Limb (tissue), 2 donors: Measurements from ENCODE around the gene NHLRC4.
A peak's percentile ranks its signal among the peaks of the same experiment; 100 is the strongest.

ENCODE experiments used
- DNase-seq, 2 donors: peaks; one replicate each; pipeline ENCODE4 v3.0.0-alpha.2; 2016; ENCODE audit errors: extremely low spot score in 2 of 2

The NHLRC4 gene

GRCh38 chr16:530111-530817, 36.5 kb upstream of the NHLRC4 start:
- no peak for DNase-seq

- no peak for DNase-seq
These were observed 35.2 kb upstream of the NHLRC4 start for GRCh38 chr16:531494-532125.

- no peak for DNase-seq
These were observed 33.2 kb upstream of the NHLRC4 start for GRCh38 chr16:533391-534123.

GRCh38 chr16:534135-534534, 32.7 kb upstream of the NHLRC4 start:
- no peak for DNase-seq

GRCh38 chr16:534856-535445, 31.9 kb upstream of the NHLRC4 start:
- DNase-seq, result no peak

- DNase-seq, result no peak
These were observed 31.1 kb upstream of the NHLRC4 start for GRCh38 chr16:535446-536405.

- no peak for DNase-seq
These were observed 30.1 kb upstream of the NHLRC4 start for GRCh38 chr16:536746-537145.

- no peak for DNase-seq
These were observed 29.1 kb upstream of the NHLRC4 start for GRCh38 chr16:537415-538335.

GRCh38 chr16:539901-540530, 26.8 kb upstream of the NHLRC4 start:
- no peak for DNase-seq

GRCh38 chr16:540645-541340, 26.0 kb upstream of the NHLRC4 start:
- no peak for DNase-seq

GRCh38 chr16:543301-544164, 23.3 kb upstream of the NHLRC4 start:
- DNase-seq, result no peak

GRCh38 chr16:544517-544916, 22.3 kb upstream of the NHLRC4 start:
- DNase-seq, result no peak

- DNase-seq, result peak; percentile 21 to 65
These were observed 19.7 kb upstream of the NHLRC4 start for GRCh38 chr16:546909-547770.

- DNase-seq, result no peak
These were observed 18.2 kb upstream of the NHLRC4 start for GRCh38 chr16:548586-548985.

- DNase-seq, result no peak
These were observed 17.1 kb upstream of the NHLRC4 start for GRCh38 chr16:549544-550263.

- DNase-seq, result no peak
These were observed 15.6 kb upstream of the NHLRC4 start for GRCh38 chr16:551210-551609.
